T-helper 9 cell (primary cell): ENCODE data around the gene SYNE4.

Experiments used
- DNase-seq: peaks from one replicate; pipeline ENCODE4 v3.0.0-alpha.2; 2020

The SYNE4 gene

GRCh38 chr19:35955881-35956634 lies 52.6 kb downstream of the SYNE4 start:
- no peak for DNase-seq
